GM19351 (cell line): ENCODE data around the gene C2orf92.

ENCODE experiments used
- ATAC-seq: cut with Tn5 transposase; IDR thresholded peaks from one replicate; pipeline ENCODE4 v1.9.1; 2021; ENCODE audit warnings: mild to moderate bottlenecking, moderate library complexity; ENCODE audit not compliant: unreplicated experiment

The C2orf92 gene

DNA sequence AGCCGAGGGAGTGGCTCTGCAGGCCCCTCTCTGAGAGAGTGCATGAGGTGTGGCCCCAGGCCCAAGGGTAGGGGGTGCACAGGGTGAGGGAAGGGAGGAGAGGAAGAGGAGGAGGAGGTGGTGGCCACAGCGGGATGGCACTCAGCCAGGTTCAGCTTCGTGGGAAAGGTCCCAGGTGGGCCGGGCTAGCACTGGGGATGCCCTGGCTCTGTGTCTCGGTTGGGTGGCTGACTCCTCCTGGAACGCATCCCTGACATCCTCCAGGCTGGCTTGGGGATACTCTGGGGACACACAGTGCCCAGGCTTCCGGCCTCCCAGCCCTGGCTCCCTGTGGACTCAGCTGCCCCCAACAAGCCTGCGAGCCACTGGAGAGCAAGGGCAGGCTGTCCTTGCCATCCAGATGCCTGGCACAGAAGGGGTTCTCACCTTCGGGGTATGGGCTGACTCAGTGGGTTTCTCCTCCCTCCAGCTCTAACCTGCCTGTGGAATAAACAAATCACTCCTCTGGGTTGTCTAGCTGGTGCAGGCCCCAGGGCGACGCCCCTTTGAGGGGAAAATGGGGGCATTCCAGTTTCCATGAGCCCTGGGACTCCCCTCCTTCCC lies 43.3 kb downstream of the C2orf92 start:
- no peak for ATAC-seq

DNA sequence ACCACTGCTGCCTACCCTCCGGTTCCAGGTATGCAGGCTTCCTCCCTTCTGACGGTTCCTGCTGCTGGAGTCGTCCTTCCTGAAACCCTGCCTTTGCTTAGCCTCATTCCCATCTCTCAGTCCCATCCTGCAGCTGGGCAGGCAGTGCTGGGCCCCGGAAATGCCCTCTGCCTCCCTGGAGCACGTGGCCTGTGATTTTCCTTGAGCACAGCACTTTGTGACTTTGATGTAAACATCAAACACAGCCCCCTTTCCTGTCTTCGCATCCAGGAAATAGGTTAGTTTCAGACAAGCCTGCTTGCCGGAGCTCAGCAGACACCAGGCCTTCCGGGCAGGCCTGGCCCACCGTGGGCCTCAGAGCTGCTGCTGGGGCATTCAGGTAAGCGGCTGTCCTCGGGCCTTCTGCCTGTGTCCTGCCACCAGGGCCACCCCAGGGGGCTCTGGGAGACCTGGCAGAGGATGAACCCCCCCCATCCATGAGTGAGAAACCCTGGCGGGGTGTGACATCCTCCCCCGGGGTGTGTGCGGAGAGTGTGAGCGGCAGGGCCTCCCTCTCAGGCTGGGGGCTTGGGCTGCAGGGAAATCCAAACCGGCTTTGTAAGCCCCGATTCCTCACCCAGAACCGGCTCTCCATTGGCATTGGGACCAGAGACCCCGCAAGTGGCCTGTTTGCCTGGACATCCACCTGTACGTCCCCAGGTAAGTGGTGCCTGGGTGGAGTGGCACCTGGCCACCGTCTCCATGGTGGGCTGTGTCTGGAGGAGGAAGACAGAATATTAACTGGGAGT lies 44.0 kb downstream of the C2orf92 start, which contains the start of gene ZAP70:
TSS of gene ZAP70 (plus strand) at position 281 of the 788 bp plus-strand sequence. CDS start 10,461 bp downstream, outside the sequence.
- no peak for ATAC-seq

- no peak for ATAC-seq
Observed at GRCh38 chr2:97714084-97714949, 44.8 kb downstream of the C2orf92 start.

- no peak for ATAC-seq
Observed at GRCh38 chr2:97714950-97715652, 45.6 kb downstream of the C2orf92 start.

GRCh38 chr2:97715951-97716694 lies 46.6 kb downstream of the C2orf92 start:
- no peak for ATAC-seq

- no peak for ATAC-seq
Observed at GRCh38 chr2:97716695-97717612, 47.4 kb downstream of the C2orf92 start.

- no peak for ATAC-seq
Observed at GRCh38 chr2:97717613-97717995, 48.1 kb downstream of the C2orf92 start.

- ATAC-seq, result peak; percentile 73
Observed at GRCh38 chr2:97718051-97718882, 48.8 kb downstream of the C2orf92 start.

DNA sequence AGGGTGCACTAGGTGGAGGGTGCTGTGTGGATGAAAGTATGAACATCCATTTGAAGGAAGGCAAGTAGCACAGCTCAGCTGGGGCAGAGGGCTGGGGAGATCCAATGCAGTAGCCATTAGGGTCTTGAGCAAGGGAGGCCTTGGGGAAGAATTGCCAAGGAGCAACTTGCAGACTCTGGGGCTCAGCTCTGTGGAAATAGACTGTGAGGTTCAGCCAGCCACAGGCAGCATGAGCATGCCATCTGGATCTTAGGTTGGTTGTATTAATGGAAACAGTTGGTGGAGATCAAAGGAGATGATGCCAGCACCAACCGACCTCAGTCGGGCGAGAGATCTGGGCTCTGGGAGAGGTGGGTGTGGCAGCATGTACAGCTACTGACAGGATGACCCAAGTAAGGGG lies 49.4 kb downstream of the C2orf92 start:
- peak; percentile 22 for ATAC-seq

- ATAC-seq, result no peak
Observed at GRCh38 chr2:97719362-97720155, 50.0 kb downstream of the C2orf92 start.

DNA sequence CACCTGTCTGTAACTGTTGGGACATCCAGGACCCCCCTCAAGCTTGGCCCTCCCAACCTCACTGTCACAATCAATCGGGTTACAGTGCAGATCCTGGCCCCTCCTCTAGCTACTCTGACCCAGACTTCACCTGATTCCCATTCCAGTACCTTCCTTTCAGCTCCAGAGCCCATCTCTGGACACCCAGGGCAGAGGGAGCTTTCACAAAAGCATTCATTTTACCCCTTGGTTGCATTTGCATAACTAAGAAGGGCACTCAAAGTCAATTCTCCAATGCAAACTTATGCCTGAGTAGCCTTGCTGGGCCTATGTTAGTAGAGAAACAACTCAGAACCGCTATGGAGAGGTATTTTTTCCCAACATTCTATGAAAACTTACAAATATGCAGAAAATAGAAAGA lies 51.2 kb downstream of the C2orf92 start:
- ATAC-seq, result no peak

- no peak for ATAC-seq
Observed at GRCh38 chr2:97722227-97722626, 52.7 kb downstream of the C2orf92 start.

DNA sequence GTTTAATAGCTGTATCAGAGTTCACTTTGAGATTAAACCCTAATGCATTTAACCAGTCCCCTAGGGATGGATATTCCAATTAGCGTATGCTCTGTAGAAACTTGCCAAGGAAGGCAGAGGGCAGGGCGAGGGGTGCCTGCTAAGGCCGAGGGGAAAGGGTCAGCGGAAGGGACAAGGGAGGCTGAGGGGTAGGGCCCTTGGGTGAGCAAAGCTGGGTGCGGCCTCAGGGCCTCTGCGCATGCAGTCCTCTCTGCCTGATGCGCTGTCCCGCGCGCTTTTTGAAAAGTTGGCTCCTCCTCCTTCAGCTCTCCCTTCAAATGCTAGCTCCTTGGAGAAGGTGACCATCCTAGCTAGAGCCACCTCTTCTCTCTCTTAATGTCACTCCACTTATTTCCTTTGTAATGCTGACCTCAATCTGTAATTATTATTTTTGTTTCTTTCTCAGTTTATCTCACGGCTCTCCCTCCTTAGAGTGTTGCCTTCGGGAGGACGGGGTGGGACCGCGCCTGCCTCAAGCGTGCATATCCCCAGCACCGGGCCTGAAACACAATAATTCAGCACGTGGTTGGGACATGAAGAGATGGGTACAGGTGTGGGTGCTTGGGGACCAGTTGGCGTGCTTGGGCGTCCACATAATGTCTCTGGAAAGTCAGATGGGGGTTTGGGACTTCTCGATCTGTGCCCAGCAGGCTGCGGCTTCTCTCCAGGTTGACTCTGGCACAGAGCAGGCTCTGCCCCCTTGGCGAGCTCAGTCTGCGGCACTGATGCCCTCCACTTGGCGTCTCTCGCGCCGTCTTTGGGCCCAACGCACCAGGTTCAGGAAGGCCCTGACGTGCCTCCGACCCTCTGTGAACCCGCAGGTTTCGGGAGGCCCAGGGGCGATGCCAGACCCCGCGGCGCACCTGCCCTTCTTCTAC lies 53.9 kb downstream of the C2orf92 start:
- ATAC-seq, result no peak

DNA sequence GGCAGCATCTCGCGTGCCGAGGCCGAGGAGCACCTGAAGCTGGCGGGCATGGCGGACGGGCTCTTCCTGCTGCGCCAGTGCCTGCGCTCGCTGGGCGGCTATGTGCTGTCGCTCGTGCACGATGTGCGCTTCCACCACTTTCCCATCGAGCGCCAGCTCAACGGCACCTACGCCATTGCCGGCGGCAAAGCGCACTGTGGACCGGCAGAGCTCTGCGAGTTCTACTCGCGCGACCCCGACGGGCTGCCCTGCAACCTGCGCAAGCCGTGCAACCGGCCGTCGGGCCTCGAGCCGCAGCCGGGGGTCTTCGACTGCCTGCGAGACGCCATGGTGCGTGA lies 54.5 kb downstream of the C2orf92 start:
- no peak for ATAC-seq

DNA sequence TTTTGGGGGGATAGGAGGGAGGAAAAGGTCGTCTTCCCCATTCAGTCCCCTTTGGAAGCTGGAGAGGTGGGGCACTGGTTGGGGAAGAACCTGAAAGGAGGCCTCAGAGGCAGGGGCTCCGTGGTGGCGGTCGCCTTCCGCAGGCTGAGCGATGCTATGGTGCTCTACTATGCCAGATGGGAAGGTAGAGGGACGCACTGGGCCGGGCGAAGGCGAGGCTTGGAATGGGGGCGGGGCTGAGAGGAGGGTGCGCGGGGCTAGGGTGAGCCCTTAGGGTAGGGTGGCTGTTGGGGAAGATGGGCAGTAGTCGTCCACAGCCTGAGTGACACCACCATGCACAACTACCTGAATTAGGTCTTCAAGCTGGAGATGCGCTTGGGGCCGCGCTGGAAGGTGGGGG lies 55.0 kb downstream of the C2orf92 start:
- no peak for ATAC-seq

- no peak for ATAC-seq
Observed at GRCh38 chr2:97724946-97725688, 55.6 kb downstream of the C2orf92 start.
